ENCODE results near the gene RAPGEFL1. TPM values are rescaled to one million over a fixed set of nuclear protein-coding genes. Genes with fewer than 3 reads are reported as not detected.

Gene RAPGEFL1
- total and polyA plus RNA-seq, 10 of the 15 experiments (the other 5 are each of a cell fraction or from before 2014, with no cell fraction given), result 0.13 to 3.2 (median 1.5) TPM

DNA sequence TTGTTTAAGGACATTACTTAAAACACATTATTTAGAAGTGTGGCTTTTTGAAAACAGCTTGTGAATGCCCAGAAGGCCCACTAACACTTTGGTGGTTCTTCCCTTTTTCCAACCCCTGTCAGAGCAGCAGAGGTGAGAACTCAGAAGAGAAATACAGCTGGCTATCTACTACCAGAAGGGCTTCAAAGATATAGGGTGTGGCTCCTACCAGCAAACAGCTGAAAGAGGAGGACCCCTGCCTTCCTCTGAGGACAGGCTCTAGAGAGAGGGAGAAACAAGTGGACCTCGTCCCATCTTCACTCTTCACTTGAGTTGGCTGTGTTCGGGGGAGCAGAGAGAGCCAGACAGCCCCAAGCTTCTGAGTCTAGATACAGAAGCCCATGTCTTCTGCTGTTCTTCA, 6.9 kb upstream of the RAPGEFL1 start (continued):
- TF ChIP-seq POLR2AphosphoS2 (IDR thresholded peaks at IDR 0.05; ENCODE audit: low read depth, low read length) (no peak), LARP7 (IDR thresholded peaks at IDR 0.05) (no peak), MTA2 (IDR thresholded peaks at IDR 0.05; ENCODE audit: low read depth) (no peak)
- TF ChIP-seq, protein P1, sequence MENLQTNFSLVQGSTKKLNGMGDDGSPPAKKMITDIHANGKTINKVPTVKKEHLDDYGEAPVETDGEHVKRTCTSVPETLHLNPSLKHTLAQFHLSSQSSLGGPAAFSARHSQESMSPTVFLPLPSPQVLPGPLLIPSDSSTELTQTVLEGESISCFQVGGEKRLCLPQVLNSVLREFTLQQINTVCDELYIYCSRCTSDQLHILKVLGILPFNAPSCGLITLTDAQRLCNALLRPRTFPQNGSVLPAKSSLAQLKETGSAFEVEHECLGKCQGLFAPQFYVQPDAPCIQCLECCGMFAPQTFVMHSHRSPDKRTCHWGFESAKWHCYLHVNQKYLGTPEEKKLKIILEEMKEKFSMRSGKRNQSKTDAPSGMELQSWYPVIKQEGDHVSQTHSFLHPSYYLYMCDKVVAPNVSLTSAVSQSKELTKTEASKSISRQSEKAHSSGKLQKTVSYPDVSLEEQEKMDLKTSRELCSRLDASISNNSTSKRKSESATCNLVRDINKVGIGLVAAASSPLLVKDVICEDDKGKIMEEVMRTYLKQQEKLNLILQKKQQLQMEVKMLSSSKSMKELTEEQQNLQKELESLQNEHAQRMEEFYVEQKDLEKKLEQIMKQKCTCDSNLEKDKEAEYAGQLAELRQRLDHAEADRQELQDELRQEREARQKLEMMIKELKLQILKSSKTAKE (IDR thresholded peaks at IDR 0.05; ENCODE audit: low read depth, poor library complexity, severe bottlenecking), result no peak

DNA sequence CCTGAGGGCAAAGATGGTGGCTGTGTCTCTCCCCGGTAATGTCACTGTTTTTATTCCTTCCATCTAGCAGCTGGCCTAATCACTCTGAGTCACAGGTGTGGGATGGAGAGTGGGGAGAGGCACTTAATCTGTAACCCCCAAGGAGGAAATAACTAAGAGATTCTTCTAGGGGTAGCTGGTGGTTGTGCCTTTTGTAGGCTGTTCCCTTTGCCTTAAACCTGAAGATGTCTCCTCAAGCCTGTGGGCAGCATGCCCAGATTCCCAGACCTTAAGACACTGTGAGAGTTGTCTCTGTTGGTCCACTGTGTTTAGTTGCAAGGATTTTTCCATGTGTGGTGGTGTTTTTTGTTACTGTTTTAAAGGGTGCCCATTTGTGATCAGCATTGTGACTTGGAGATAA, 5.5 kb upstream of the RAPGEFL1 start:
- DNase-seq (ENCODE audit: low read depth, low spot score) (no peak), ATAC-seq (no peak), FAIRE-seq (no peak)
- SMC1A ChIA-PET (ENCODE audit: uncharacterized antibody, unreplicated experiment), result interaction anchor here (5.1 kb wide), 1 partner anchor 59 kb away, joined by 35 read pairs; no protein-coding TSS in a partner anchor
- no peaks in the 10 kb centered on the region for H4K20me1 ChIP-seq (ENCODE audit: control insufficient read depth, insufficient read depth)
- no peak overlapping the region for H2AFZ ChIP-seq (ENCODE audit: control insufficient read depth, low read depth, low read length)
- H3K9me3 ChIP-seq (replicated peaks; ENCODE audit: control insufficient read depth, insufficient read depth, low read length), result no peaks in the 10 kb centered on the region
- POLR2A ChIA-PET, result interaction anchor here (3.6 kb wide), 1 partner anchor 58 kb away, joined by 23 read pairs; no protein-coding TSS in a partner anchor
- no peak overlapping the region for H3K4me2 ChIP-seq (ENCODE audit: control insufficient read depth, insufficient read depth)
- no peak overlapping the region for H3K27ac ChIP-seq (ENCODE audit: control insufficient read depth, insufficient read depth)
- H3K4me1 ChIP-seq (ENCODE audit: control insufficient read depth, insufficient read depth, low read length), result peaks cover under 1% of the 10 kb centered on the region
- CTCF ChIA-PET, result interaction anchor here (5.1 kb wide), 1 partner anchor 59 kb away, joined by 42 read pairs; no protein-coding TSS in a partner anchor
- H3K4me3 ChIP-seq, result no peak overlapping the region
- peaks cover 23% of the 10 kb centered on the region in 2 experiments for H3K36me3 ChIP-seq (ENCODE audit: control insufficient read depth in 2 of 2, insufficient read depth in 2 of 2, low read length in 1 of 2)
- intact Hi-C loops (cut with micrococcal nuclease; ENCODE audit: unreplicated experiment), result no loop called here
- in situ Hi-C loops (cut with MboI), result no loop called here
- 95% methylated on average over 1 of the region's 1 CpG for WGBS (ENCODE audit: insufficient coverage, insufficient replicate concordance, low lambda C conversion rate, missing lambda C conversion rate)
- no TSS peak for BruUV-seq (replicated peaks)
- no peak overlapping the region for H3K9ac ChIP-seq (ENCODE audit: control insufficient read depth, insufficient read depth, low read length)
- RAD21 ChIA-PET (ENCODE audit: unreplicated experiment), result interaction anchor here (8.8 kb wide), 1 partner anchor 59 kb away, joined by 246 read pairs; no protein-coding TSS in a partner anchor
- TF ChIP-seq, protein P2, sequence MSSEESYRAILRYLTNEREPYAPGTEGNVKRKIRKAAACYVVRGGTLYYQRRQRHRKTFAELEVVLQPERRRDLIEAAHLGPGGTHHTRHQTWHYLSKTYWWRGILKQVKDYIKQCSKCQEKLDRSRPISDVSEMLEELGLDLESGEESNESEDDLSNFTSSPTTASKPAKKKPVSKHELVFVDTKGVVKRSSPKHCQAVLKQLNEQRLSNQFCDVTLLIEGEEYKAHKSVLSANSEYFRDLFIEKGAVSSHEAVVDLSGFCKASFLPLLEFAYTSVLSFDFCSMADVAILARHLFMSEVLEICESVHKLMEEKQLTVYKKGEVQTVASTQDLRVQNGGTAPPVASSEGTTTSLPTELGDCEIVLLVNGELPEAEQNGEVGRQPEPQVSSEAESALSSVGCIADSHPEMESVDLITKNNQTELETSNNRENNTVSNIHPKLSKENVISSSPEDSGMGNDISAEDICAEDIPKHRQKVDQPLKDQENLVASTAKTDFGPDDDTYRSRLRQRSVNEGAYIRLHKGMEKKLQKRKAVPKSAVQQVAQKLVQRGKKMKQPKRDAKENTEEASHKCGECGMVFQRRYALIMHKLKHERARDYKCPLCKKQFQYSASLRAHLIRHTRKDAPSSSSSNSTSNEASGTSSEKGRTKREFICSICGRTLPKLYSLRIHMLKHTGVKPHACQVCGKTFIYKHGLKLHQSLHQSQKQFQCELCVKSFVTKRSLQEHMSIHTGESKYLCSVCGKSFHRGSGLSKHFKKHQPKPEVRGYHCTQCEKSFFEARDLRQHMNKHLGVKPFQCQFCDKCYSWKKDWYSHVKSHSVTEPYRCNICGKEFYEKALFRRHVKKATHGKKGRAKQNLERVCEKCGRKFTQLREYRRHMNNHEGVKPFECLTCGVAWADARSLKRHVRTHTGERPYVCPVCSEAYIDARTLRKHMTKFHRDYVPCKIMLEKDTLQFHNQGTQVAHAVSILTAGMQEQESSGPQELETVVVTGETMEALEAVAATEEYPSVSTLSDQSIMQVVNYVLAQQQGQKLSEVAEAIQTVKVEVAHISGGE (CRISPR knock-in tag; IDR thresholded peaks at IDR 0.05), result no peak
- TF ChIP-seq SREBF1 (IDR thresholded peaks at IDR 0.05; ENCODE audit: low read length) (no peak), DPF2 (IDR thresholded peaks at IDR 0.05) (no peak)
- TF ChIP-seq, protein P3, sequence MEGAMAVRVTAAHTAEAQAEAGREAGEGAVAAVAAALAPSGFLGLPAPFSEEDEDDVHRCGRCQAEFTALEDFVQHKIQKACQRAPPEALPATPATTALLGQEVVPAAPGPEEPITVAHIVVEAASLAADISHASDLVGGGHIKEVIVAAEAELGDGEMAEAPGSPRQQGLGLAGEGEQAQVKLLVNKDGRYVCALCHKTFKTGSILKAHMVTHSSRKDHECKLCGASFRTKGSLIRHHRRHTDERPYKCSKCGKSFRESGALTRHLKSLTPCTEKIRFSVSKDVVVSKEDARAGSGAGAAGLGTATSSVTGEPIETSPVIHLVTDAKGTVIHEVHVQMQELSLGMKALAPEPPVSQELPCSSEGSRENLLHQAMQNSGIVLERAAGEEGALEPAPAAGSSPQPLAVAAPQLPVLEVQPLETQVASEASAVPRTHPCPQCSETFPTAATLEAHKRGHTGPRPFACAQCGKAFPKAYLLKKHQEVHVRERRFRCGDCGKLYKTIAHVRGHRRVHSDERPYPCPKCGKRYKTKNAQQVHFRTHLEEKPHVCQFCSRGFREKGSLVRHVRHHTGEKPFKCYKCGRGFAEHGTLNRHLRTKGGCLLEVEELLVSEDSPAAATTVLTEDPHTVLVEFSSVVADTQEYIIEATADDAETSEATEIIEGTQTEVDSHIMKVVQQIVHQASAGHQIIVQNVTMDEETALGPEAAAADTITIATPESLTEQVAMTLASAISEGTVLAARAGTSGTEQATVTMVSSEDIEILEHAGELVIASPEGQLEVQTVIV (IDR thresholded peaks at IDR 0.05; ENCODE audit: borderline replicate concordance, partially characterized antibody), result no peak
- no peaks in the 10 kb centered on the region; the same call in 1 of the 2 replicates for H3K79me2 ChIP-seq (ENCODE audit: control insufficient read depth, insufficient read depth, low read length)
- H3K27me3 ChIP-seq (replicated peaks in 1 of 2; ENCODE audit: control insufficient read depth in 2 of 2, insufficient read depth in 2 of 2, low read length in 1 of 2), result no peaks in the 10 kb centered on the region
